Measurements from ENCODE around the gene AWAT1.
"Not testable (repeated sequence)": the region's sequence is repeated elsewhere in the genome, so short reads cannot be mapped to it uniquely, and the experiment has no call there.

The AWAT1 gene

DNA sequence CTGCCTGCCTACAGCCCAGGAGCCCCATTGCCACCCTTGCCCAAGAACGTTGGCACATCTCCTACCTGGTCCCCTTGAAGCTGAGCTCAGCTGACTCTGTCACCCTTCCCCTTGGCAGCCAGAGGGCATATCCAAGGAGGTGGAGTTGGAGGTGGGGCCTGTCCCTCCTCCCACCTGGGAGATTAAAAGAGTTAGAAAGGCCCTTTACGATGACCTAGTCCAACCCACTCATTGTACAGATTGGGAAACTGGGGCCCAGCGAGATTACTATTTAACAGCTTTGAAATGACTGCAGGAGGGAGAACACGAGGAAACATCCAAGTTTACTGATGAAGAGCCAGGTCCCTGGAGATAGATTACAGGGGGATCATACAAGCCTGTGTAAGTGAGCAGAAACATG, 25.6 kb downstream of the AWAT1 start, which contains the start of gene P2RY4:
Gene P2RY4 (minus strand): TSS at position 101 of the 400 bp plus-strand sequence. CDS start 580 bp downstream, outside the sequence.
- no peak for DNase-seq

DNA sequence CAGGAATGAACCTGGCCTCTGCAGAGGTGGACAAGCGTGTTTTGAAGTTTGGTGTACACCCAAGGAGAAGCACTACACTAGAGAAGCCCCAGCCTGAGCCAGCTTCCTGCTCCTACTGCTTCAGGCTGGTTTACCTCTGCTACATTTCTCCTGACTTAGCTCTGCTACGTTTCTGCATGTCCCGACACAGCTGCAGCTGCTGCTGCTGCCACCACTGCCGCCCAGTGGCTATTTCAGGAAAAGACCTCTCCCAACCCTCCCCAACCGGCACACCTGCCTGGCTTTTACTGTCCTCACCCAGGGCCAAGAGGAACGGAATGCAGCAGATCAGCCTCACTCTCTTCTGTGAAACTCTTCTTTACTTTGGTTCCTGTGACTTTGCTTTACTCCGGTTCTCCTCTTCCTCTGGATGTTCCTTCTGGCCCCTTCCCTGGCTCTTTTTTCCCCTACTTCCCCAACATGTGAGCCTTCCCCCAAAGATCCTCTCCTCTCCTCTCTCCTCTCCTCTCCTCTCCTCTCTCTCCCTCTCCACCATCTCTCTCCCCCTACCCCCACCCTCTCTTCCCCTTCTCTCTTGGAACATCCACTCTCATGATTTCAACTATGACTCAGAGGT, 28.6 kb downstream of the AWAT1 start:
- DNase-seq, result peak in 13 of 58 donors; percentile 0 to 8 (median 1)

DNA sequence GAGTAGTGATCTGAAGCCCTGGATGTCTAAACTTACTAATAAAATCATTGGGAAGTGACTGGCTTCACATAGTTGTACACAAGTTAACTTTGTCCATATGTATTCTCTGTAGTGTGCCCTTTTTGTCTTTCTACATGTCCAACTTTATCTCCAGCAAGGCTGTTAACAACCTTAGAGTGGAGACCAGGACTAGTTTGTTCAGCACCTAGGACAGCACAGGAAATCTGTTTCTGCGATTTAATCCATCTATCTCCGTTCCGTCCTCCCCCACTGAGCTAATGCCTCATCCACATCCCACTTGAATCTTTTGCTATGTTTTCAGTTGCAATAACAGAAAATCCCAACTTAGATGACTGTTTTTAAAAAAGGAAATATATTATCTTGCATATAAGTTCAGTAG, 30.3 kb downstream of the AWAT1 start:
- DNase-seq, result no peak

DNA sequence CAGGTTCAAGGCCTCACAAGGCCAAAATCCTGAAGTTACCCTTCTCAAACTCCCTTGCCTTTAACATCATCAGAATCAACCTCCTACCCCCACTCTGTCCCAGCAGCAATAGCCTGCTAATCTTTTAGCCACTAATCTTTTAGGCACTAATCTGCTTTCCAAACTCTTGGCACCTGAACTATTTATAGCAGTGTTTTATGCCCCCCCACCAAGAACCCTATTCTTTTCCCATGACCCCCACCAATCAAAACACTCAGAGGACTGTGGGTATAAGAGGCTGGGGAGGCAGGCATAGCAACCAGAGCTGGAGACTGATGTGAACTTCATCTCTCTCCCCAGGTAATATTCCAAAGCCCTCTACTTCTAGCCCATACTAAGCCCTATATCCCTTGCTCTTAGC, 33.6 kb downstream of the AWAT1 start, which contains the start of gene ARR3:
Gene ARR3 (plus strand): TSS at position 301 of the 400 bp plus-strand sequence. CDS start 1,052 bp downstream, outside the sequence.
- DNase-seq, result no peak

DNA sequence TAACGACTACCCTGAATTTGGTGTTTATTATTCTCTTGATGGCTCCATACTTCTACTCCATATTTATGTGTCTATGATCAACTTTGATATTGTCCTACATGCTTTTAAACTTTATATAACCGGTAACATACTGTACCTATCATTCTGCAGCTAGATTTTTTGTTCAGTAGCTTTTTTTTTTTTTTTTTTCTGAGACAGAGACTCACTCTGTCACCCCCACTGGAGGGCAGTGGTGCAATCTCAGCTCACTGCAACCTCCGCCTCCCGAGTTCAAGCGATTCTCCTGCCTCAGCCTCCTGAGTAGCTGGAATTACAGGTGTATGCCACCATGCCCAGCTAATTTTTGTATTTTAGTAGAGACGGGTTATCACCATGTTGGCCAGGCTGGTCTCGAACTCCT, 39.6 kb downstream of the AWAT1 start:
- DNase-seq, result not testable (repeated sequence)

DNA sequence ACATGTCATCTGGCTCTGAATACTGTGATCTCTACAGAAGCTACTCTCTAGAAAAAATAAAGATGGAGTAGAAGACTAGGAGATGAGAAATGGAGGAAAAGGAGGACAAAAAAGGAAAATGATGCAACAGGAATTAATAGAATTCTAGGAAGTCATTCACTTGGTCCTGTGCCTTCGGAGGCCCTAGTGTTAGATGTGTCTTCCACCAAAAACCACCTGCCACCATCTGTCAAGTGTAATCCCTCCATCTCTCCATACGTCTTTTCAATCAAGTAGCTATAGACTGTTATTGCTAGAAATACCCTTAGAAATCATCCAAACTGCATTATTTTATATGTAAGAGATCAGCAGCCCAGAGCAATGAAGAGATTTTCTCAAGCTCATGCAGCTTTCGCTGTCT, 44.6 kb downstream of the AWAT1 start:
- DNase-seq, result no peak

DNA sequence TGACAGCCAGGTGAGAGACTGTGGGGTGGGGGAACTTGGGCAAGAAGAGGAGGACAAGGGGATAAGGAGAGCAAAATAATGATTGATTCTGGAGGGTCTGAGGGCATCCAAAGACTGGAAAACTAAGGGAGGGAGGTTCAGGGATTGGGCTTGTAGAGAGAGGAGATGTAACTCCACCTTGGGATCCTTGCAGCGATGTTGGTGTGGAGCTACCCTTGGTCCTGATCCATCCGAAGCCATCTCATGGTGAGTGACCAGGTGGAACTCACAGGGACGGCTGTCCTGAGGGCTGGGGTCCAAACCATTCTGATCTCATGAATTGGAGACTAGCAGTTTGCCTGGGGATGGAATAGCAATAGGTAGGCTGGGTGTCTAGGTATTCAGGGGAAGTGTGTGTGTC, 46.1 kb downstream of the AWAT1 start:
- DNase-seq, result no peak

DNA sequence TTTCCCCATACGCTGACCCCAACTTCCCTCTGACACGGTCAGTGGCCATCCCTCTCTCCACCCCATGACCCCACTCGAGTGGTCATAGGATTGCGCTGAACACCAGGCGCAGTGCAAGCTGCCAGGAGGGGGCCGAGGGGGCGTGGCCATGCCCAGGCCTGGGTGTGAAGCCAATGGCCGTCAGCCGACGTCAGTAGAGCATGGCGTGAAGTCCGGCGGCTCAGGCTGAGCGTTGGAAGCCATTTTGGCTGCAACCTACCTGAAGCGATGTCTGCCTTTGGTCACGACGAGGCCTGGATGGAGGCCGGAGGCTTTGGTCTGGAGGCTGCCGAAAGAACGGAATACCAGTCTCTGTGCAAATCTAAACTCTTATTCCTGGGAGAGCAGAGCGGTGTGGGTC, 47.5 kb downstream of the AWAT1 start, which contains the start of gene RAB41:
Gene RAB41 (plus strand): TSS at position 222 of the 400 bp plus-strand sequence. CDS start 46 bp downstream, at position 268.
- no peak for DNase-seq

DNA sequence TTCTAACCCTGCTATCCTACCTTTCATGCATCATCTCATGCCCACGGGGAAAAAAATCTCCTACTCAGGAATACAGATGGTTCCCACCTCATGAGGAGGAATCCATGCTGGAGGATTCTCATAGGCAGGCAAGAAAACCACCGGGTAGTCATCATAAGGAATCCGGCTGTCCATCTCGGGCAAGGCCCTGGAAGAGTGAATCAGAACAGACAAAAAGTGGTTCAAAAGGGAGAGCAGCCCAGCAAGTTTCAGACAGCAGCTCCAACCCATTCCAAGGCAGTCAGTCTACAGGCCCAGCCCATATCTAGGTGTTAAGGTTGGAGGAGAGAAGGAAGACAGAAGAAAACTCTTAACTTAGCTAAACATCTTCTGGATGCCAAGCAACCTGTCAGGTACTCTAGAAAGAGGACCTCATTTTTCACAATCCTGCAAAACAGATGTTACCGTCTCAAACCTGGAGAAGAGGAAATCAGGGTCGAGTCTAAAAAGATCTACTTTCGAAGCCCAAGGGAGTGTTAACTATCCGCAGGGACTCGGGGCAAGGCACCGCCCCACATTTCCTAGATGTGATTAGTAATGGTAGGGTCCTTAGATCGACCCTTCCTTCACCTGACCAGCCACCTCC, 54.8 kb downstream of the AWAT1 start:
- no peak for DNase-seq
